Heart left ventricle (tissue), 13 donors: ENCODE results near the gene RHOJ.

Source experiments
- POLR2A ChIP-seq, 2 donors: fragments of 450-650 bp; IDR thresholded peaks; one replicate each; pipeline ENCODE4 v1.6.1; 2017; ENCODE audit warnings: antibody characterized with exemption in 2 of 2, mild to moderate bottlenecking in 2 of 2, moderate library complexity in 2 of 2
- TF ChIP-seq, protein P1 (sequence below), 12 donors: fragments of 200-600 bp; sonication (generic) in 4 of 12; IDR thresholded peaks; one replicate each; pipeline versions ENCODE4 v1.5.0 to v1.8.0; 2018 to 2022; ENCODE audit warnings: antibody characterized with exemption in 12 of 12, mild to moderate bottlenecking in 5 of 12
- donor health status: ischemic (EF 13 %, LVEDD 7.1; RV severe dilation, severe dysfunction).
- donor health status: DM: no; HTN: yes; CAD: no.
- donor health status: DM: no; HTN: no; CAD: no.
- donor health status: ischemic (EF 25% LVEDD 6.9; RV normal size, moderate dysfunction).
- donor health status: ischemic (EF 25% LVEDD 5.7; RV mildly dilated, moderate dysfunction).
- donor health status: ischemic (EF 35%, LVEDD 5.7; RV mildly dilated, moderate dysfunction).
- donor health status: nonischemic (EF 11% LVEDD 7.7; RV severe dilation, severe dysfunction).
- donor health status: DM: yes; HTN: yes; CAD: no.
- donor health status: PGD.
- donor health status: ischemic (EF 29% LVEDD 5.4; RV normal size, mild dysfunction).
- donor health status: nonischemic (EF 23%, LVEDD 6.1; RV moderate dilation, normal function).

DNA sequence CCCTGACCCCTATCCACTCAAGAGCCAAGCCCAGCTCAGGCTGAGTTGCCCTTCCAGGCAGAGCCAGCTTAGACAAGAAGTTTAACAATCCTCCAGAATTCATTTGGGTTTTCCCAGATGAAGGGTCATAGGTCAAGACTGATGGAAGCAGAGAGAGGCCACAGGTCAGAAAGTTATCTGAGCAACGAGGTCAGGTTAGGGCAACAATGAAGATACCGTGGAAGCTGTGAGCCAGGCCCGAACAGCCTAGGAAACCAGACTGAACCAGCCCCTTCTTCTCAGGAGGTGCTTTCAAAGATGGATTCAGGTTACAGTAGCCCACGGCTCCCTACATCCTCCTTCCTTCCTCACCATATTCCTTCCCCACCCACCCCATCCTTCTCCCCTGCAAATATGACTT lies 53.1 kb downstream of the RHOJ start:
- TF ChIP-seq, protein P1, sequence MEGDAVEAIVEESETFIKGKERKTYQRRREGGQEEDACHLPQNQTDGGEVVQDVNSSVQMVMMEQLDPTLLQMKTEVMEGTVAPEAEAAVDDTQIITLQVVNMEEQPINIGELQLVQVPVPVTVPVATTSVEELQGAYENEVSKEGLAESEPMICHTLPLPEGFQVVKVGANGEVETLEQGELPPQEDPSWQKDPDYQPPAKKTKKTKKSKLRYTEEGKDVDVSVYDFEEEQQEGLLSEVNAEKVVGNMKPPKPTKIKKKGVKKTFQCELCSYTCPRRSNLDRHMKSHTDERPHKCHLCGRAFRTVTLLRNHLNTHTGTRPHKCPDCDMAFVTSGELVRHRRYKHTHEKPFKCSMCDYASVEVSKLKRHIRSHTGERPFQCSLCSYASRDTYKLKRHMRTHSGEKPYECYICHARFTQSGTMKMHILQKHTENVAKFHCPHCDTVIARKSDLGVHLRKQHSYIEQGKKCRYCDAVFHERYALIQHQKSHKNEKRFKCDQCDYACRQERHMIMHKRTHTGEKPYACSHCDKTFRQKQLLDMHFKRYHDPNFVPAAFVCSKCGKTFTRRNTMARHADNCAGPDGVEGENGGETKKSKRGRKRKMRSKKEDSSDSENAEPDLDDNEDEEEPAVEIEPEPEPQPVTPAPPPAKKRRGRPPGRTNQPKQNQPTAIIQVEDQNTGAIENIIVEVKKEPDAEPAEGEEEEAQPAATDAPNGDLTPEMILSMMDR (IDR thresholded peaks at IDR 0.05), result no peak
- no peak for TF ChIP-seq POLR2A (IDR thresholded peaks at IDR 0.05)
